Measurements from ENCODE around the gene TAF1D.

- TF ChIP-seq POLR2A (IDR thresholded peaks at IDR 0.05; ENCODE audit: low read depth, low read length), result no peak
- TF ChIP-seq, protein P1, sequence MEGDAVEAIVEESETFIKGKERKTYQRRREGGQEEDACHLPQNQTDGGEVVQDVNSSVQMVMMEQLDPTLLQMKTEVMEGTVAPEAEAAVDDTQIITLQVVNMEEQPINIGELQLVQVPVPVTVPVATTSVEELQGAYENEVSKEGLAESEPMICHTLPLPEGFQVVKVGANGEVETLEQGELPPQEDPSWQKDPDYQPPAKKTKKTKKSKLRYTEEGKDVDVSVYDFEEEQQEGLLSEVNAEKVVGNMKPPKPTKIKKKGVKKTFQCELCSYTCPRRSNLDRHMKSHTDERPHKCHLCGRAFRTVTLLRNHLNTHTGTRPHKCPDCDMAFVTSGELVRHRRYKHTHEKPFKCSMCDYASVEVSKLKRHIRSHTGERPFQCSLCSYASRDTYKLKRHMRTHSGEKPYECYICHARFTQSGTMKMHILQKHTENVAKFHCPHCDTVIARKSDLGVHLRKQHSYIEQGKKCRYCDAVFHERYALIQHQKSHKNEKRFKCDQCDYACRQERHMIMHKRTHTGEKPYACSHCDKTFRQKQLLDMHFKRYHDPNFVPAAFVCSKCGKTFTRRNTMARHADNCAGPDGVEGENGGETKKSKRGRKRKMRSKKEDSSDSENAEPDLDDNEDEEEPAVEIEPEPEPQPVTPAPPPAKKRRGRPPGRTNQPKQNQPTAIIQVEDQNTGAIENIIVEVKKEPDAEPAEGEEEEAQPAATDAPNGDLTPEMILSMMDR (IDR thresholded peaks at IDR 0.05 in 2 of 3, conservative IDR thresholded peaks at IDR 0.05 in 1 of 3; ENCODE audit: control insufficient read depth in 2 of 3, extremely low read depth in 1 of 3, insufficient read depth in 1 of 3, low read depth in 3 of 3, low read length in 3 of 3), result no peak
- no peak for TF ChIP-seq IKZF1 (conservative IDR thresholded peaks at IDR 0.05)
- TF ChIP-seq, protein P2, sequence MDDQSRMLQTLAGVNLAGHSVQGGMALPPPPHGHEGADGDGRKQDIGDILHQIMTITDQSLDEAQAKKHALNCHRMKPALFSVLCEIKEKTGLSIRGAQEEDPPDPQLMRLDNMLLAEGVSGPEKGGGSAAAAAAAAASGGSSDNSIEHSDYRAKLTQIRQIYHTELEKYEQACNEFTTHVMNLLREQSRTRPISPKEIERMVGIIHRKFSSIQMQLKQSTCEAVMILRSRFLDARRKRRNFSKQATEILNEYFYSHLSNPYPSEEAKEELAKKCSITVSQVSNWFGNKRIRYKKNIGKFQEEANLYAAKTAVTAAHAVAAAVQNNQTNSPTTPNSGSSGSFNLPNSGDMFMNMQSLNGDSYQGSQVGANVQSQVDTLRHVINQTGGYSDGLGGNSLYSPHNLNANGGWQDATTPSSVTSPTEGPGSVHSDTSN (IDR thresholded peaks at IDR 0.05; ENCODE audit: insufficient replicate concordance, low read depth, low read length), result no peak
- TF ChIP-seq, protein P3, sequence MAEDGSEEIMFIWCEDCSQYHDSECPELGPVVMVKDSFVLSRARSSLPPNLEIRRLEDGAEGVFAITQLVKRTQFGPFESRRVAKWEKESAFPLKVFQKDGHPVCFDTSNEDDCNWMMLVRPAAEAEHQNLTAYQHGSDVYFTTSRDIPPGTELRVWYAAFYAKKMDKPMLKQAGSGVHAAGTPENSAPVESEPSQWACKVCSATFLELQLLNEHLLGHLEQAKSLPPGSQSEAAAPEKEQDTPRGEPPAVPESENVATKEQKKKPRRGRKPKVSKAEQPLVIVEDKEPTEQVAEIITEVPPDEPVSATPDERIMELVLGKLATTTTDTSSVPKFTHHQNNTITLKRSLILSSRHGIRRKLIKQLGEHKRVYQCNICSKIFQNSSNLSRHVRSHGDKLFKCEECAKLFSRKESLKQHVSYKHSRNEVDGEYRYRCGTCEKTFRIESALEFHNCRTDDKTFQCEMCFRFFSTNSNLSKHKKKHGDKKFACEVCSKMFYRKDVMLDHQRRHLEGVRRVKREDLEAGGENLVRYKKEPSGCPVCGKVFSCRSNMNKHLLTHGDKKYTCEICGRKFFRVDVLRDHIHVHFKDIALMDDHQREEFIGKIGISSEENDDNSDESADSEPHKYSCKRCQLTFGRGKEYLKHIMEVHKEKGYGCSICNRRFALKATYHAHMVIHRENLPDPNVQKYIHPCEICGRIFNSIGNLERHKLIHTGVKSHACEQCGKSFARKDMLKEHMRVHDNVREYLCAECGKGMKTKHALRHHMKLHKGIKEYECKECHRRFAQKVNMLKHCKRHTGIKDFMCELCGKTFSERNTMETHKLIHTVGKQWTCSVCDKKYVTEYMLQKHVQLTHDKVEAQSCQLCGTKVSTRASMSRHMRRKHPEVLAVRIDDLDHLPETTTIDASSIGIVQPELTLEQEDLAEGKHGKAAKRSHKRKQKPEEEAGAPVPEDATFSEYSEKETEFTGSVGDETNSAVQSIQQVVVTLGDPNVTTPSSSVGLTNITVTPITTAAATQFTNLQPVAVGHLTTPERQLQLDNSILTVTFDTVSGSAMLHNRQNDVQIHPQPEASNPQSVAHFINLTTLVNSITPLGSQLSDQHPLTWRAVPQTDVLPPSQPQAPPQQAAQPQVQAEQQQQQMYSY (CRISPR knock-in tag; IDR thresholded peaks at IDR 0.05), result no peak
- no peak for TF ChIP-seq EZH2 (IDR thresholded peaks at IDR 0.05; ENCODE audit: borderline replicate concordance, control insufficient read depth, low read depth, low read length)
Observed at GRCh38 chr11:93738647-93739081, 2.6 kb downstream of the TAF1D start.

Measured in GM12878 (cell line).